HS-27A (cell line): ENCODE results near the gene STRA6.
"Not testable (repeated sequence)": the region's sequence is repeated elsewhere in the genome, so short reads cannot be mapped to it uniquely, and the experiment has no call there.

Experiments used
- DNase-seq: peaks from one replicate; pipeline ENCODE4 v3.0.0-alpha.2; 2012; ENCODE audit warnings: low read depth, missing footprints

Gene STRA6

GRCh38 chr15:74160390-74160789 lies 42.2 kb downstream of the STRA6 start:
- DNase-seq, result not testable (repeated sequence)

DNA sequence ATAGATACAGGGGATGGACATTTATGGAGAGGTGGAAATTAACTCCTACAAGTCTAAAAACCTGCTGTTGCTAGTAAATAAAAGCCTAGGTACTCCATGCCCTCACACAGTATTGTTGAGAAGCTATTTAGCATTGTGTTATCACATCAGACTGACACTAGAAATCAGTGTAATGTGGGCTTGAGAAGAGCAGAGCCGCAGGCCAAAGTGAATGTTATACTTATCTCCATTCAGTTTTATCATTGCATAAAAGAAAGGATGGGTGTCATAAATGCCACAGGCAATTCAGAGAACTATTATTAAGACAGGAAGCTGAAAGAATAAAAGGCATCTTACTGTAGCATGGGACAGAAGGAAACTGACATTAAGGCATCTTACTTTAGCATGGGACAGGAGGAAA lies 42.8 kb downstream of the STRA6 start:
- no peak for DNase-seq

GRCh38 chr15:74158855-74159650 lies 43.5 kb downstream of the STRA6 start:
- no peak for DNase-seq

DNA sequence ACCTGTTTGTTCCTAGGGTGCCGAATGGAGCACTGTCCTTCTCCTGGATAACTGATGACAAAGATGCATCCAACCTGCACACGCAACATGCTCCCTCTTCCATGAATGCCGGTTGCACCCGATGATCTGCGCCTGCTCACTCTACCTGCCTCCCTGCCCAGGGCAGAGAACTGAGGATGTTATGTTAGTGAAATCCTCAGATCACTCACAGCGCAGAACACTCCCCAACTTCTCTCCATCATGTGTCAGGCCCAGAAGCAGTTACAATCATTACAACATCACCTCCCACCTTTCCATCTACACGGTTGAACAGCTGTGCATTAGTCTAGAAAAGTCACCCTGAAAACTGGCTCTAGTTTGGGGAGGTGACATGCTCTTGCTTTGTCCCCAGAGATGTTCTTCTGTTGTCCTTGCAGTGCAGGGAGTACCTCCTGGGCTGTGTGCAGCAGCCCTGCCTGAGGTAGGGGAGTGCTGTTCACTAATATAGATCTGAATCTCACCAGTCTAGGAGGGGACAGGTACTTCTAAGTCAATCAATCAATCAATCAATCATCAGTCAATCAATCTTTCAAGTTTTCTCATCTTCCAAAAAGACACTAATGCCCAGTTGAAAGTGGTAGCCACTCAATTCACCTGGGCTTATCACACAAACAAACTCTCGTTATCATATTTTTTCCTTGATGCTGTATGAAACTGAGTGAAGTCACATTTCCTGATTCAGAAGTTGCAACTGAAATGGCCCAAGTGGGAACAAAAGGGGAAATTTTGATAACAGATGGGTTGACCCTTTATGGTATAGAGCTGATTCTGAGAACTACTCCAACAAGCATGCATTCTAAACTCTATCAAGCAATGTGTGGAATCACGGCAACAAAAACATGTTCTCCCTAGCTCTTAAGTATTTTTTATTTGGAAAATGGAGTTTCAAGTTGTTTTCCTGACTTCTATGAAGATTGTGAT lies 44.4 kb downstream of the STRA6 start:
- DNase-seq, result no peak

DNA sequence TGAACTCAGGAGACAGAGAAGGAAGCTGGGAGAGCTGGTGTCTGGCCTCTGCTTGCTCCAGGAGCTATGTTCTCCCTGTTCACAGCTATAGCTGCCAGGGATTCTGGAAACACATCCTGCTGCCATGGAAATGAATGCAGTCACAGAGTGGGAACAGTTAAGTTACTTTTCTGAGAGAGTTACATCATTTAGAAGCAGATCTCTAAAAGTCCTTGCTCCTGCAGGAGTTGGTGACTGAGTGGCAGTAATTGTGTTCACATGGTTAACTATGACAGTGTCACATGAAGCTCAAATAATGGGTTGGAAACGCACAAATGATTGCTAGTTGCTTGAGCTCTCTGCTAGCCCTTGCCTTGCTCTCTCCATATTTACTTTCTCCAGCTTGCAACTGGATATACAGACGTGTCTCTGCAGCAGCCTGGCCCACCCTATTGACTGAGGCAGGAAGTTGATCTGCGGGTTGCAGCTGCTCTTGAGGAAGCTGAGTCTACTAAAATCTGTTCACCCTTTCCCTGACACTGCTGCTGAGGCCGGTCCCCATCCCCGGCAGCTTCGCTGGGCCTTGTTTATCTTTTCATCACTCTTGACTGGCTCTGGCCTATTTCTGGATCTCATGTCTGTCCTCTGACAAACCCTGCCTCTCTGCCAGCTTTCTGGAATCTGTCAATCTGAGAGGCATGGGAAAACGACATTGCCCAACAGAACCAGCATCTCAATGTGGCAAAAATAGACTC lies 45.7 kb downstream of the STRA6 start:
- no peak for DNase-seq

GRCh38 chr15:74155766-74156417 lies 46.7 kb downstream of the STRA6 start:
- DNase-seq, result no peak

GRCh38 chr15:74147051-74147450 lies 55.5 kb downstream of the STRA6 start:
- DNase-seq, result no peak

GRCh38 chr15:74146277-74146800 lies 56.2 kb downstream of the STRA6 start:
- DNase-seq, result no peak

DNA sequence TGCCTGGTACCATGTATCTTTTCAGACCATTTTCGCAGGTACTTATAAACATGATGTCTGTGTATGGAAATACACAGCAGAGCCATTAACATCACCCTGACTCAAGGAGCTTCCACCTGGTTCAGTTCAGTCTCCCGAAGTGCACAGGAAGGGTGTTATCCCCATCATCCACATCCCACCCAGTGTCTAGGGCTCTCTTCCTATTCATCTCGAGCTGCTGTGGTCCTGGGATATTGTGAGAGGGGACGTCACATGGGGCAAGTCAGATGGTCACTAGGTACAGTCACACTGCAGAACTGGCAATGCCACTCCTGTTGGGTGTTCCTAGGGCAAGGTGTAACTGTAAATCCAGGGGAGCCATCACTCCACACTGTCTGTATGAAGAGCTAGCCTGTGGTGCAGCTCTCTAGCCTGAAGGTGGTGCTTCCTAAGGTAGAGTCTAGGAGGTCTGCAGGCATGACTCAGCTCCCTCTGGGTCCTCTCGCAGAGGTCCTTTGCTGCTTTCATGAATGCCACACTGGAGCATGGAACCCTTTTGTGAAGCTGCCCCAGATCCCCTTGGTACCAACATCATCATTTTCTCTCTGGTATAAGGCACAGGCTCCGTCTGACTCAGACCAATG lies 58.3 kb downstream of the STRA6 start:
- no peak for DNase-seq

DNA sequence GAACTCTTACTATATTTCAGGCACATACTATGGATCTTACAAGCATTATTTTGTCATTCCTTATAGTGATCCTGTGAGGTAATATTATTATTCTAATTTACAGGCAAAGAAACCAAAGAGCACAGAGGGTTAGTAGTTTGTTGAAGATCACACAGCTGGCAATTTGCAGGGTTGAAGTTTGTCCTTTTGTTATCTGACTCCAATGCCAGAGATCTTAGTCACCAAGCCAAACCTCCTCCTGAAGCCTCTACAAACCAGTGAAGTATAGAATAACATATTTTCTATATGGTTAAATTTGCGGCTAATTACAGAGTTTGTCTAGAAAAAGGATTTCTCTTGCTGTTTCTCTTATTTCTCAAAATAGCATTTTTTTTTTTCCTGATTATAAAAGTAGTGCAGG lies 61.0 kb downstream of the STRA6 start:
- DNase-seq, result no peak

DNA sequence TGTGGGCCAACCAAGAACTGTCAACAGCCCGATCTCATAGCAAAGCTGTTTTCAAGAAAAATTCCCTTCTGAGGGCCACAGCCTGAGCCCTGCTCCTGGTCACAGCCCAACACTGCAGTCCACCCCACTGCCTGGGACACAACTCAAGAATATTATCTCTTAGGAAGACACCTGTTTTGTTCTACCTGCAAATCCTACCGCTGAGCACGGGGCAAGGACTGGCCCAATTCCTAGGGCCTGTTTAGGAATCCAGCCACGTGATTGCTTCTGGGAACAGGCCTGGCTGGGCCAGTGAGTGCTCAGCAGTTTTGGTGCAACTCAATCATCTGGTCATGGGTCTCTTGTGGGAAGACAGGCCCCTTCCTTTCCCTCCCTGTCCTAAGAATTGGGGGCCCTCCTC lies 63.9 kb downstream of the STRA6 start:
- no peak for DNase-seq

GRCh38 chr15:74137537-74137894 lies 65.1 kb downstream of the STRA6 start:
- no peak for DNase-seq

DNA sequence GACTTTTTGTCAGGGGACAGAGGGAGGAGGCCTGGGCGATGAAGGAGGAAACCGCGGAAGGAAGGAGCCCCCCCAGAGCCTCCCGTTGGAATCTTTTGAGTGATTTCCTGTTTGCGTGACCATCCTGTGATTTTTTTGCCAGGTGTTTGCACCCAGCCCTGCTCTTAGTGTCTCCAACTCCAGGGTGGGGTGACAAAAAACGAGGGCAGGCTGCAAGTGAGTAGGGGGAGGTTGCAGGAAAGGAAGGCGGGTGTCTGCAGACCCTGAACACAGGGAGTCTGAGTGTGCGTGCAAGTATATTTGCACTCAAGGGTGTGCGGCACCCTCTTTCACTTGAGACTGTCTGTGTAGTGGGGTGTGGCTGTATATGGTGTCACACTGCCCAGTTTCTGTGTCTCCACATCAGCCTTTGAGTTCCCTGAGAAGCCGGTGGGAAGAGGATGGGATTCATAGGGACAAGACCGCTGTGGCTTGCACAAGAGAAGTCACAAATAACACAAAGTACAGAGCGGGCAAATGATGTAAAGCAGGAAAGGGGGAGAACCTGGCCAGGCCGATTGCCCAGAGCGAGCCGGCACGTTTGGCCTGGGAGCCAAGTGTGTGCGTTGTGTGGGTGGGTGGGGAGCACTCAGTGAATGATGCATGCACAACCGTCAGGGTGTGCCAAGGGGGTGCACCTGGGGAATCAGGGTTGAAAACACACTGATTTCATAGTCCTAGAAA lies 65.6 kb downstream of the STRA6 start:
- DNase-seq, result no peak

DNA sequence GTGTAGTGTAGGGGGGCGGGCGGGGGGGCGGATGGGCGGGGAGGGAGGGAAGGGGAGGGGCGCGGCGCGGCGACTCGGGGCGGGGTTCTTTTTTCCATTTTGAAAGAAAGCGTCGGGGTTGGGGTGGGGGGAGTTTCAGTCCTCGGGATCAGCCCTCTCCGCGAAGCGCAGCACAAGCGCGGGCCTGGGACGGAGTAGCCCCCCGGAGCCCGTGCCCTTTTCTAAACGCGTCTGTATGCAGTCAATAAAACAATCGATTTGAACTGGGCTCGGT lies 66.1 kb downstream of the STRA6 start:
- DNase-seq, result no peak

DNA sequence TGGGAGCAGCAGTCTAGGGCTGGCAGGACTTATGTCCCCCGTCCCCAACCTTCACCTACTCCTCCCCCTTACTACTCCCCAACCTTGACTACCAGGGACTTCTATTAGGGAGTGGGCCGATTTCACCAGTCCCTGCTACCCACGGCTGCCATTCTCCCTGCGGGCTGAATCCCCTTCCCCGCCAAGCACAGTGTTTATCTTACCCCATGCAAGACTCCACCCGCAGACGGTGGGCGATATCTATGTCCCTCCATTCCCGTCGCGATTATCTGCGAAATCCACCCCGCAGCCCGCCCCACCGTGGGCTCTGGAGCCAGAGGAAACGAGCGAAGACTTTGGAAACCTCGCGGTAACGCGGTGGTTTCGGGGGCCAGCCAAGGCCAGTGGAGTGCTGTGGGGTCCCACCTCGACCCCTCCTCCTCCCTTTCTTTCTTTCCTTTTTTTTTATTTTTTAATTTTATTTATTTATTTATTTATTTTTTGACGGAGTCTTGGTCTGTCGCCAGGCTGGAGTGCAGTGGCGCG lies 67.5 kb downstream of the STRA6 start:
- DNase-seq, result no peak

GRCh38 chr15:74134387-74135027 lies 68.1 kb downstream of the STRA6 start:
- no peak for DNase-seq

DNA sequence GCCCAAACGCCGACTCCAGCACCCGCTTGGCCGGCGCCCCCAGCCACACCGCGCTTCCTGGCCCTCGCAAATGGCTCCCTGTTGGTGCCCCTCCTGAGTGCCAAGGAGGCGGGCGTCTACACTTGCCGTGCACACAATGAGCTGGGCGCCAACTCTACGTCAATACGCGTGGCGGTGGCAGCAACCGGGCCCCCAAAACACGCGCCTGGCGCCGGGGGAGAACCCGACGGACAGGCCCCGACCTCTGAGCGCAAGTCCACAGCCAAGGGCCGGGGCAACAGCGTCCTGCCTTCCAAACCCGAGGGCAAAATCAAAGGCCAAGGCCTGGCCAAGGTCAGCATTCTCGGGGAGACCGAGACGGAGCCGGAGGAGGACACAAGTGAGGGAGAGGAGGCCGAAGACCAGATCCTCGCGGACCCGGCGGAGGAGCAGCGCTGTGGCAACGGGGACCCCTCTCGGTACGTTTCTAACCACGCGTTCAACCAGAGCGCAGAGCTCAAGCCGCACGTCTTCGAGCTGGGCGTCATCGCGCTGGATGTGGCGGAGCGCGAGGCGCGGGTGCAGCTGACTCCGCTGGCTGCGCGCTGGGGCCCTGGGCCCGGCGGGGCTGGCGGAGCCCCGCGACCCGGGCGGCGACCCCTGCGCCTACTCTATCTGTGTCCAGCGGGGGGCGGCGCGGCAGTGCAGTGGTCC lies 68.7 kb downstream of the STRA6 start:
- no peak for DNase-seq

- DNase-seq, result no peak
These were observed 69.6 kb downstream of the STRA6 start for GRCh38 chr15:74132681-74133651.
